Measurements from ENCODE around the gene TMPRSS4.
A peak's percentile ranks its signal among the peaks of the same experiment; 100 is the strongest.

TMPRSS4 gene

DNA sequence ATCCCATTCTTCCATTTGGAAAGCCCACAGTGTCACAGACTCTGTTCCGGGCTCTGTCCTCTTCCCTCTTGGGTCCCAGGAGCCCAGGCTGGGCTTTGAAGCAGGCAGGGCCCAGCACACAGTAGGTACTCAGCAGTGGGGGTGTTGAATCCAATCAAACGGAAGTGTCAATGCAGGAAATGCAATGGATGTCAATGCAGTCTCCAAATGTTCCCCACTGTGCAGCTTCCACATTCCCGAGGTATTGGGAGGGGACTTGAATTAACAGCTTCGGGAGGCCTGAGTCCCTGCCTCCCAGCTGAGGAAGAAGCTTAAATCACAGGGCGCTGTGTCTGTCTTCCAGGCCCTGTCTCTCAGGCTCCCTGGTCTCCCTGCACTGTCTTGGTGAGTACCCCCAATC lies 31.6 kb downstream of the TMPRSS4 start:
- DNase-seq = no peak

DNA sequence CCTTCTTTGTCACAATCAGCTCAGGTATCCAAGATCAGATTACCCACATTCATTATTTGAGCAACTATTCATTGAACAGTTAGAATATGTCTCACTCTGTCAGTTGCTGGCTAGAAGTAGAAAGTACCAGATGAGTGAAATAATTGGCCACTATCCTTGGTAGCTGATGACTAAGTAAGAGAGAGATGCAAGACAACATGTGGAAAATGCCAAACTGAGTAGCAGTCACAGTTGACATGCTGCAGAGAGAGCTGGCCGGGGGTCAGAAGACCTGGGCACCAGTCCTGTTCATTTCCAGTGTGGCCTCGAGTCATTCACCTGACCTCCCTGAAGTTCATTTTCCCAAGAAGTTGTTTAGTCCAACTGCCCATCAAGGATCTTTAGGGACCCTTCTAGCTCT lies 32.4 kb downstream of the TMPRSS4 start:
- no peak for DNase-seq

GRCh38 chr11:118111019-118111743 lies 34.3 kb downstream of the TMPRSS4 start:
- no peak for DNase-seq

DNA sequence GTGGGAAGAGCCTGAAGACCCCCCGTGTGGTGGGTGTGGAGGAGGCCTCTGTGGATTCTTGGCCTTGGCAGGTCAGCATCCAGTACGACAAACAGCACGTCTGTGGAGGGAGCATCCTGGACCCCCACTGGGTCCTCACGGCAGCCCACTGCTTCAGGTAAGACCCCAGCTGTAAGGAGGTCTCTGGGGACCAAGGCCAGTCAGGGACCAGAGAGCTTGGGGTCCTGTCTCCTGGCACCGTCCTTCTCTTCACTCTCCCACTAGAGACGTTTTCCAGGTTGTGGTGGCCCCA lies 34.8 kb downstream of the TMPRSS4 start:
- no peak for DNase-seq

- no peak for DNase-seq
These were observed 36.0 kb downstream of the TMPRSS4 start for GRCh38 chr11:118112711-118113430.

DNA sequence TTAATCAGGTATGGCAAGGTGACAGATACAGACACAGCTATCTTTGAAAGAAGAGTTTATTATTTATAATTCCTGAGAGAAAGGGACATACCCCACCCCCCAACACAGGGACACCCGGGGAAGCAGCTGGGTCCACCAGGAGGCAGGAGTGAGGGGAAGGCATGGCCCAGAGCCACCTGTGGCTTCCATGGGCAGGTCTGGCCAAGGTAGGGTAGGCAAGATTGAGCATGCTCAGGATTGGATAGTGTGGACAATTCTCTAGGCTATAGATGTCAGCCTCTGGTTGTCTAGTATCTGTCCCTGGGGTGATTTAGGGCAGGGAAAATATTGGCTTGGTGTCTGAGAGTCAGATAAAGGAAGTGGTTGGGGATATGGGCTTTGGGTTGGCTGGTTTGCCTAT lies 37.4 kb downstream of the TMPRSS4 start:
- no peak for DNase-seq

- peak; percentile 13 for DNase-seq
These were observed 38.2 kb downstream of the TMPRSS4 start for GRCh38 chr11:118115048-118115447.

DNA sequence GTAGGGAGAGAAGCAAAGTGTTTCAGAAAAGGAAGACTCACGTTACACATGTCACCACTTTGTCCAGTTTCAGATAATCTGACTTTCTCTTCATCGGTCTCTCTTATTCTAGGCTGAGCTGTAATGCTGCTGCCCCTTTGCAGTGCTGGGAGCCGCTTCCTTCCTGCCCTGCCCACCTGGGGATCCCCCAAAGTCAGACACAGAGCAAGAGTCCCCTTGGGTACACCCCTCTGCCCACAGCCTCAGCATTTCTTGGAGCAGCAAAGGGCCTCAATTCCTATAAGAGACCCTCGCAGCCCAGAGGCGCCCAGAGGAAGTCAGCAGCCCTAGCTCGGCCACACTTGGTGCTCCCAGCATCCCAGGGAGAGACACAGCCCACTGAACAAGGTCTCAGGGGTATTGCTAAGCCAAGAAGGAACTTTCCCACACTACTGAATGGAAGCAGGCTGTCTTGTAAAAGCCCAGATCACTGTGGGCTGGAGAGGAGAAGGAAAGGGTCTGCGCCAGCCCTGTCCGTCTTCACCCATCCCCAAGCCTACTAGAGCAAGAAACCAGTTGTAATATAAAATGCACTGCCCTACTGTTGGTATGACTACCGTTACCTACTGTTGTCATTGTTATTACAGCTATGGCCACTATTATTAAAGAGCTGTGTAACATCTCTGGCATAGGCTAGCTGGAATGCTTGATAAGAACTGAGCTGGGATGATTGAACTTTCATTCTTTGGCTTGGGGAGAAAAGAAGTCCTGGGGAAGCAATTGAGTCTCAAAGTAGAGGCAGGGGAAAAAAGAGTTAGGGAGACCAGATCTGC lies 41.1 kb downstream of the TMPRSS4 start:
- peak; percentile 20 for DNase-seq

GRCh38 chr11:118120793-118121192 lies 43.9 kb downstream of the TMPRSS4 start:
- DNase-seq = no peak

DNA sequence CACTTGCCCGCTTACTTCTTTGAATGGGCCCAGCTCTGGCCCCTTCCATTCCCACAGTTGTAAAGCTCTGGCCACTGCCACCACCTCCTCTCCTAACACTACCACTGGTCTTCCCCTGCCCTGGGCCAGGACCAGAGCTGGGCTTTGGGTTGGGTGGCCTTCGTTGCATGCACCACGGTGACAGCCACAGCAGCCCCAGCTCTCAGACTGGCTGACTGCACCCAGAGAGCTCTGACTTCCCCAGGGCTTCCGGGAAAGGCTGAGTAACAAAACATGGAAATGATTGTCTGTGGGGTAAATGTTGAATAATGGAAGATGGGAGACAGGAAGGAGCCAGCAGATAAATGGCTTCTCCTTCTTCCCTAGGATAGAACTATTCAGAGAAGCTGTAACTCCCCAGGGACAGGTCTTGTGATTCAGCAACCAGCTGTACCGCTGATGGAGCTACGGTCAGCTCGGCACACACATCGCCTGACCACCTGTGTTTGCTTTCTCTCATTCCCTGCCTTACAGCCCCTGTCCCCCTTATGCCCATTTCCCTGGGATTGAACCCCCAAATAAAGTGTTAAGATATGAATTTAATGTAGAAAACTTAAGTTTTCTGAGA lies 48.2 kb downstream of the TMPRSS4 start:
- DNase-seq = no peak

- no peak for DNase-seq
These were observed 49.4 kb downstream of the TMPRSS4 start for GRCh38 chr11:118126082-118126838.

DNA sequence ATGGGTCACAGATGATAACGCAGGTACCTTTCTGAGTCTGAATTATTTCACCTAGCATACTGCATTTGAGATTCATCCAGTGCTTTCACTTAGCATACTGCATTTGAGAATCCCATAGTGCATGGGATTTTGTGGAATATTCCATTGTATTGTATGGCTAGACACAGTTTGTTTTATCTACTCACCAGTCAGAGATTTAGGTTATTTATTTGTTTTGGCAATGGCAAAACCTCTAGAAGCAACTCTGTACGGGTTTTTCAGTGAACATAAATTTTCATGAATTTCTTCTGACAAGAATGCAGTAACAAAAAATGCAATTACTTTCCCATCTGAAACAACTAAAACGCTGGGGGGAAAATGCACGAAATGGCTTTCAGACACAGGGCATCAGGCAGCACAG lies 51.4 kb downstream of the TMPRSS4 start:
- no peak for DNase-seq

GRCh38 chr11:118128721-118129470 lies 52.0 kb downstream of the TMPRSS4 start:
- DNase-seq = no peak

GRCh38 chr11:118129471-118130172 lies 52.7 kb downstream of the TMPRSS4 start:
- no peak for DNase-seq

GRCh38 chr11:118132385-118133151 lies 55.7 kb downstream of the TMPRSS4 start:
- no peak for DNase-seq

GRCh38 chr11:118133816-118134215 lies 56.9 kb downstream of the TMPRSS4 start:
- DNase-seq = no peak

DNA sequence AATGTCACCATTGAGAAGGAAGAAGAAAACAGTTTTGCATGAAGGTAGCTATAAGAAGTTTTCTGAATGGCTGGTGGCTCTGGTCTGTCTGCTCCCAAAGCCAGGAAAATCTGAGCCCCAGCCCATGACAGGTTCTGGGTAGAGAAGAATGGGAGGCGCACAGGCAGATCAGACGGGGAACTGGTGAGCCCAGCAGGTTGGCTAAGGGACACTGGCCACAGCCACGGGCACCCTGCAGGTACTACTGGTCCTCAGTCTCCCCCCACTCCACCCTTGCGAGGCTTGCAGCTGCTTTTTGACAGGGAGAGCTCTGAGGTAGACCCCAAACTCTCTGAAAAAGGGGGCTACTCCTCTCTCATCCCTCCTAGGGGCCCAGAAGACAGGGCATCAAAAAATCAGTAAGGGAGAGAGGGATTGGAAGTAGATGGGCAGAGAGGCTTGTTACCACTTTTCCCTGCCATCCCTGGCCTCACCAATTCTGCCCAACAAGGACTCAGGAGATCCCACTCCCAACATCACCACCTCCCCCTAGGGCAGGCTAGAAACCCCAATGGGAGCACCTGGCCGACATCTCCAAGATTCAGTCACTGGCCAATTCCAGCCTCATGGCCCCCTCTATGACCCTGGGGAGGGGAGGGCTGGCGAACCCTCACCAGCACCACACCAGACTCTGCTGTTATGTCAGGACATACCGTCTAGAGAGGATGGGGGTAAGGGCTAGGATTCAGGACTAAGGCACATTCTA lies 58.3 kb downstream of the TMPRSS4 start:
- no peak for DNase-seq

DNA sequence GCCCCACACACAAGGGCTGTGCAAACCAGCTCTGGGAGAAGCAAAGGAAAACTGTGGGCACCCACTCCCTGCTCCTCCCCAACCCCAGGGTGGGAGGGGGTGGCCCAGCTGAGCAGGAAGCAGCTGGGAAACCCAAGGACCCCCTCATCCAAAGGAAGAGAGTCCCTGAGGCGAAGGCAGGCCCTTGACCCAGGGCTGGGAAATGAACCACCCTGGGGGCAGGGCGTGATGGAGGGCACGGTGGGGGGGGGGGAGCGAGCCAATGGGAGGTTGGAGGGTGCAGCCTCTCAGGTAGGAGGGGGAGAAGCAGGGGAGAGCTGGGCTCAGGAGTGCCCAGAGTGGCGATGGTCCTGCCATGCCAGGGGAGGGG lies 58.9 kb downstream of the TMPRSS4 start:
- no peak for DNase-seq

DNA sequence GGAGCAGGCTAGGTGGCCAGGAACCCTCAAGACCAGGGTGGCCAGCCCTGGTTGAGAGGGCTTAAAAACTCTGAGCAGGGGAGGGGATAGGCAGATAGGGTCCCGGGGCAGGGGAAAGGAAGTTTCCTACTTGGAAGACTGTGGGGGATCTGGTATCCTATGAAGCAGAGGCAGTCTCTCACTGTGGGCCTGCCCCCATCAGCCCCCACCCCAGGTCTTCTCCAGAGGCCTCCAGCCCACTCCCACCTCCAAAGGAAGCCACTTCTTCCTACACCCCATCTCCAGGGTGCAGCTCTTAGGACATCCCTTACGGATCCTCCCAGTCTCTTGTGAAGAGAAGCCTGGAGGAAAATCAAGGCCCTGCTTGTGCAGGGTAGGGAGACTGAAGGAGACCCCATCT lies 59.5 kb downstream of the TMPRSS4 start:
- DNase-seq = no peak

GRCh38 chr11:118136801-118137200 lies 59.9 kb downstream of the TMPRSS4 start:
- no peak for DNase-seq

Measured in CD4-positive, alpha-beta T cell treated with Interleukin-17A for 1 hour (primary cell).